ENCODE data around the gene RDH13.
"Not testable (repeated sequence)": the region's sequence is repeated elsewhere in the genome, so short reads cannot be mapped to it uniquely, and the experiment has no call there.

DNA sequence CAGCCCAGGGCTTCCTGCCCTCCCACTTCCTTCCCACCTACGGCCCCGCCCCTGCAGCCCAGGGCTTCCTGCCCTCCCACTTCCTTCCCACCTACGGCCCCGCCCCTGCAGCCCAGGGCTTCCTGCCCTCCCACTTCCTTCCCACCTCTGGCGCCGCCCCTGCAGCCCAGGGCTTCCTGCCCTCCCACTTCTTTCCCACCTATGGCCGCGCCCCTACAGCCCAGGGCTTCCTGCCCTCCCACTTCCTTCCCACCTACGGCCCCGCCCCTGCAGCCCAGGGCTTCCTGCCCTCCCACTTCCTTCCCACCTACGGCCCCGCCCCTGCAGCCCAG is 35.8 kb downstream of the RDH13 start:
- TF ChIP-seq POLR2A (IDR thresholded peaks at IDR 0.05); POLR2AphosphoS5 (IDR thresholded peaks at IDR 0.05); EP300 (IDR thresholded peaks at IDR 0.05; ENCODE audit: low read depth): not testable (repeated sequence)
- TF ChIP-seq, protein P1, sequence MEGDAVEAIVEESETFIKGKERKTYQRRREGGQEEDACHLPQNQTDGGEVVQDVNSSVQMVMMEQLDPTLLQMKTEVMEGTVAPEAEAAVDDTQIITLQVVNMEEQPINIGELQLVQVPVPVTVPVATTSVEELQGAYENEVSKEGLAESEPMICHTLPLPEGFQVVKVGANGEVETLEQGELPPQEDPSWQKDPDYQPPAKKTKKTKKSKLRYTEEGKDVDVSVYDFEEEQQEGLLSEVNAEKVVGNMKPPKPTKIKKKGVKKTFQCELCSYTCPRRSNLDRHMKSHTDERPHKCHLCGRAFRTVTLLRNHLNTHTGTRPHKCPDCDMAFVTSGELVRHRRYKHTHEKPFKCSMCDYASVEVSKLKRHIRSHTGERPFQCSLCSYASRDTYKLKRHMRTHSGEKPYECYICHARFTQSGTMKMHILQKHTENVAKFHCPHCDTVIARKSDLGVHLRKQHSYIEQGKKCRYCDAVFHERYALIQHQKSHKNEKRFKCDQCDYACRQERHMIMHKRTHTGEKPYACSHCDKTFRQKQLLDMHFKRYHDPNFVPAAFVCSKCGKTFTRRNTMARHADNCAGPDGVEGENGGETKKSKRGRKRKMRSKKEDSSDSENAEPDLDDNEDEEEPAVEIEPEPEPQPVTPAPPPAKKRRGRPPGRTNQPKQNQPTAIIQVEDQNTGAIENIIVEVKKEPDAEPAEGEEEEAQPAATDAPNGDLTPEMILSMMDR (IDR thresholded peaks at IDR 0.05): not testable (repeated sequence)
